ENCODE data around the gene BHMT.

DNA sequence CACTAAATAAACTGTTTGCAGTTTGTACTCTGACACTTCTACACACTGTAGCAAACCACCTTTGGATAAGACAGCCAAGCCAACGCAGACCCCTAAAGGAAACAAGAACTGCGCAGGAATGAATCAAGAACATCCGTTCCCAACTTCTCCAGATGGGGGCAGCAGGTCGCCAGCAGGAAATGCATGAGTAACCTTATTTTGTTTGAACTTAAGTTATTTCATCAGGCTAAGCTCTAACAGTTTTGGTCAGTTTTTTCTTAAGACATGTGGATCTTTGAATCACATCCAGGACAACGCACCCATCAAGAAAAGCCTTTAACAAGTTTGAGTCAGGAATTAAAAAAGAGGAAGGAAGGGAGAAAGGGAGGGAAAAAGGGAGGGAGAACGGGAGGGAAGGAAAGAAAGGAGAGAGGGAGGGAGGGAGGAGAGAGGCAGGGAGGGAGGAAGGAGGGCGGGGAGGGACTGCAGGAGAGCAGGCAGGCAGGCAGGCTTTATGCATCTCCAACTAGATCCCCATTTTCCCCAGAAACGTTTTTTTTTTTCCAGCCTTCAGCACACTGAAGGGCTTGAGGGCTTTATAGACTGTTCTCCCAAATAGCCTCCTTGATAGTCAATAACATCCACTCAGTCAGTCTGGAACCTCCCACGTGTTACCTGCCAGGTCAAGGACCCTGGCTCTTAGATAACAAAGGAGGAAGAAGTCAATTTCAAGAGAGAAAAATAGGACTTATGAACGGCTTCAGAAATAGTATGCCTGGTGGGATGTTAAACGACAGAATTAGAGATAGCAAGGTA is 22.2 kb downstream of the BHMT start:
- TF ChIP-seq, protein P1, sequence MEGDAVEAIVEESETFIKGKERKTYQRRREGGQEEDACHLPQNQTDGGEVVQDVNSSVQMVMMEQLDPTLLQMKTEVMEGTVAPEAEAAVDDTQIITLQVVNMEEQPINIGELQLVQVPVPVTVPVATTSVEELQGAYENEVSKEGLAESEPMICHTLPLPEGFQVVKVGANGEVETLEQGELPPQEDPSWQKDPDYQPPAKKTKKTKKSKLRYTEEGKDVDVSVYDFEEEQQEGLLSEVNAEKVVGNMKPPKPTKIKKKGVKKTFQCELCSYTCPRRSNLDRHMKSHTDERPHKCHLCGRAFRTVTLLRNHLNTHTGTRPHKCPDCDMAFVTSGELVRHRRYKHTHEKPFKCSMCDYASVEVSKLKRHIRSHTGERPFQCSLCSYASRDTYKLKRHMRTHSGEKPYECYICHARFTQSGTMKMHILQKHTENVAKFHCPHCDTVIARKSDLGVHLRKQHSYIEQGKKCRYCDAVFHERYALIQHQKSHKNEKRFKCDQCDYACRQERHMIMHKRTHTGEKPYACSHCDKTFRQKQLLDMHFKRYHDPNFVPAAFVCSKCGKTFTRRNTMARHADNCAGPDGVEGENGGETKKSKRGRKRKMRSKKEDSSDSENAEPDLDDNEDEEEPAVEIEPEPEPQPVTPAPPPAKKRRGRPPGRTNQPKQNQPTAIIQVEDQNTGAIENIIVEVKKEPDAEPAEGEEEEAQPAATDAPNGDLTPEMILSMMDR (IDR thresholded peaks at IDR 0.05), result peak; percentile 54 to 74 (median 65)
- no peak for TF ChIP-seq POLR2A (IDR thresholded peaks at IDR 0.05)

Data from adrenal gland (tissue), 5 donors.